Measurements from ENCODE around the gene FBXL19.

The FBXL19 gene

DNA sequence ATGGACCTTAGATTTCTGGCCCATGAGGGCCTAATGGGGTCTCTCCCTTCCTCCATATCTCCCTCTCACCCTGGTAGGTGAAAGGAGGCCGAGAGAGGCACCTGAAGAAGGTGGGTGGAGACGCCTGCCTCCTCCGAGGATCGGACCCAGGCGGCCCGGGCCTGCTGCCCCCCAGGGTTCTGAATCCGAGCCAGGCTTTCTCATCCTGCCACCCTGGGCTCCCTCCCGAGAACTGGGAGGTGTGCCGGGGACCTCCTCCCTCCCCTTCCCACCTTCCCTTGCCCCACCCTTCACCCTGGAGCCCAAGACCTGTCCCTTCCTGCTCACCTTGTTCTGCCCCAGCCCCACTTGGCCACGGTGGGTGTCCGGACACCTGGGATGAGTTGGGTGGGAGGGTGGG, 5.0 kb downstream of the FBXL19 start:
- Histone ChIP-seq H3K79me2 (ENCODE audit: control insufficient read depth, low read length) (peaks cover 17% of the 10 kb centered on the region), H3K4me3 (ENCODE audit: low read length) (no peak overlapping the region), H3K9me3 (ENCODE audit: control insufficient read depth, insufficient read depth, low read length) (no peaks in the 10 kb centered on the region), H3K9me2 (replicated peaks; ENCODE audit: control insufficient read depth, low read length) (no peaks in the 10 kb centered on the region), H3K27ac (ENCODE audit: low read depth, low read length) (no peak overlapping the region), H3F3A (ENCODE audit: control insufficient read depth, insufficient read depth) (peaks cover 4% of the 10 kb centered on the region; the same call in 1 of the 2 replicates), H3K4me2 (ENCODE audit: low read length) (no peak overlapping the region), H3K27me3 (ENCODE audit: control insufficient read depth, low read length) (no peaks in the 10 kb centered on the region), H3K36me3 (ENCODE audit: control insufficient read depth, low read length) (peaks cover 45% of the 10 kb centered on the region), H3K4me1 (ENCODE audit: control insufficient read depth, low read length) (peaks cover 25% of the 10 kb centered on the region), H4K20me1 (ENCODE audit: control insufficient read depth, insufficient read depth, low read depth, low read length) (no peaks in the 10 kb centered on the region)
- TF ChIP-seq, protein P1, sequence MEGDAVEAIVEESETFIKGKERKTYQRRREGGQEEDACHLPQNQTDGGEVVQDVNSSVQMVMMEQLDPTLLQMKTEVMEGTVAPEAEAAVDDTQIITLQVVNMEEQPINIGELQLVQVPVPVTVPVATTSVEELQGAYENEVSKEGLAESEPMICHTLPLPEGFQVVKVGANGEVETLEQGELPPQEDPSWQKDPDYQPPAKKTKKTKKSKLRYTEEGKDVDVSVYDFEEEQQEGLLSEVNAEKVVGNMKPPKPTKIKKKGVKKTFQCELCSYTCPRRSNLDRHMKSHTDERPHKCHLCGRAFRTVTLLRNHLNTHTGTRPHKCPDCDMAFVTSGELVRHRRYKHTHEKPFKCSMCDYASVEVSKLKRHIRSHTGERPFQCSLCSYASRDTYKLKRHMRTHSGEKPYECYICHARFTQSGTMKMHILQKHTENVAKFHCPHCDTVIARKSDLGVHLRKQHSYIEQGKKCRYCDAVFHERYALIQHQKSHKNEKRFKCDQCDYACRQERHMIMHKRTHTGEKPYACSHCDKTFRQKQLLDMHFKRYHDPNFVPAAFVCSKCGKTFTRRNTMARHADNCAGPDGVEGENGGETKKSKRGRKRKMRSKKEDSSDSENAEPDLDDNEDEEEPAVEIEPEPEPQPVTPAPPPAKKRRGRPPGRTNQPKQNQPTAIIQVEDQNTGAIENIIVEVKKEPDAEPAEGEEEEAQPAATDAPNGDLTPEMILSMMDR (IDR thresholded peaks at IDR 0.05; ENCODE audit: low read depth, low read length, poor library complexity, severe bottlenecking): no peak
- TF ChIP-seq EZH2phosphoT487 (IDR thresholded peaks at IDR 0.05; ENCODE audit: borderline replicate concordance, low read length): no peak

DNA sequence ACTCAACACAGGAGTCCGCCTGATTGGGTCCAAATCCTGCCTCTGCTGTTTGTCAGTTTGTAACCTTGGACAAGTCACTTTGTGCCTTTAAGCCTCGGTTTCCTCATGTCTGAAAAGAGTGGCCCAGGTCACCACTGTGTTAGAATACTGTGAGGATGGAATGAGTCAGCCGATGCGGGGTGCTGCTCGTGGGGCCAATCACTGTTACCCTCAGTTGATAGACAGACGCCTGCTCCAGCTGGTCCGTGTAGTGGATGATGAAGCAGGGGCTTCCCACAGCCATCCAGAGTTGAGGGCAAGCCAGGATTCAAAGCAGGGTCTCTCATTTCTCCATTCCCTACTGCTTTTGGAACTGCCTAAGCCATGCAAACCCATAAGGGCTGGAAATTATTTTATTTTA, 5.8 kb downstream of the FBXL19 start:
- H3F3A ChIP-seq (ENCODE audit: control insufficient read depth, insufficient read depth): peaks cover 4% of the 10 kb centered on the region; the same call in 1 of the 2 replicates
- peaks cover 45% of the 10 kb centered on the region for H3K36me3 ChIP-seq (ENCODE audit: control insufficient read depth, low read length)
- no peak overlapping the region for H3K4me2 ChIP-seq (ENCODE audit: low read length)
- H3K27me3 ChIP-seq (ENCODE audit: control insufficient read depth, low read length): no peaks in the 10 kb centered on the region
- H3K4me3 ChIP-seq (ENCODE audit: low read length): no peak overlapping the region
- H4K20me1 ChIP-seq (ENCODE audit: control insufficient read depth, insufficient read depth, low read depth, low read length): no peaks in the 10 kb centered on the region
- H3K27ac ChIP-seq (ENCODE audit: low read depth, low read length): no peak overlapping the region
- H3K9me3 ChIP-seq (ENCODE audit: control insufficient read depth, insufficient read depth, low read length): no peaks in the 10 kb centered on the region
- H3K9me2 ChIP-seq (replicated peaks; ENCODE audit: control insufficient read depth, low read length): no peaks in the 10 kb centered on the region
- TF ChIP-seq EZH2phosphoT487 (IDR thresholded peaks at IDR 0.05; ENCODE audit: borderline replicate concordance, low read length): no peak
- TF ChIP-seq, protein P1 (IDR thresholded peaks at IDR 0.05; ENCODE audit: low read depth, low read length, poor library complexity, severe bottlenecking): no peak
- peaks cover 25% of the 10 kb centered on the region for H3K4me1 ChIP-seq (ENCODE audit: control insufficient read depth, low read length)
- peaks cover 12% of the 10 kb centered on the region for H3K79me2 ChIP-seq (ENCODE audit: control insufficient read depth, low read length)

DNA sequence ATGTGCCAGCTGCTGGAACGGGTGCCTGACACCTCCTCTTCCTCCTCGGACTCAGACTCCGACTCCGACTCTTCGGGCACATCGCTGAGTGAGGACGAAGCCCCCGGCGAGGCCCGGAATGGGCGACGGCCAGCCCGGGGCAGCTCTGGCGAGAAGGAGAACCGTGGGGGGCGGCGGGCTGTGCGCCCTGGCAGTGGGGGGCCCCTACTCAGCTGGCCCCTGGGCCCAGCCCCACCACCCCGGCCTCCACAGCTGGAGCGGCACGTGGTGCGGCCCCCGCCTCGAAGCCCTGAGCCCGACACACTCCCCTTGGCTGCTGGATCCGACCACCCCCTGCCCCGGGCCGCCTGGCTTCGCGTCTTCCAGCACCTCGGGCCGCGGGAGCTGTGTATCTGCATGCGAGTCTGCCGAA, 6.8 kb downstream of the FBXL19 start:
- H3F3A ChIP-seq (ENCODE audit: control insufficient read depth, insufficient read depth): no peaks in the 10 kb centered on the region
- no peaks in the 10 kb centered on the region for H3K27me3 ChIP-seq (ENCODE audit: control insufficient read depth, low read length)
- no peak overlapping the region for H3K4me3 ChIP-seq (ENCODE audit: low read length)
- no peaks in the 10 kb centered on the region for H4K20me1 ChIP-seq (ENCODE audit: control insufficient read depth, insufficient read depth, low read depth, low read length)
- no peaks in the 10 kb centered on the region for H3K9me3 ChIP-seq (ENCODE audit: control insufficient read depth, insufficient read depth, low read length)
- H3K27ac ChIP-seq (ENCODE audit: low read depth, low read length): no peak overlapping the region
- peaks cover 49% of the 10 kb centered on the region for H3K36me3 ChIP-seq (ENCODE audit: control insufficient read depth, low read length)
- peaks cover 17% of the 10 kb centered on the region for H3K4me1 ChIP-seq (ENCODE audit: control insufficient read depth, low read length)
- no peak overlapping the region for H3K4me2 ChIP-seq (ENCODE audit: low read length)
- TF ChIP-seq, protein P1 (IDR thresholded peaks at IDR 0.05; ENCODE audit: low read depth, low read length, poor library complexity, severe bottlenecking): no peak
- no peak for TF ChIP-seq EZH2phosphoT487 (IDR thresholded peaks at IDR 0.05; ENCODE audit: borderline replicate concordance, low read length)
- peaks cover 2% of the 10 kb centered on the region for H3K79me2 ChIP-seq (ENCODE audit: control insufficient read depth, low read length)
- no peaks in the 10 kb centered on the region for H3K9me2 ChIP-seq (replicated peaks; ENCODE audit: control insufficient read depth, low read length)

Measured in DOHH2 (cell line).